IMR-90 (cell line): ENCODE results near the gene ZNRF4. TPM values are rescaled to one million over a fixed set of nuclear protein-coding genes. Genes with fewer than 3 reads are reported as not detected.

ENCODE experiments used
- ATAC-seq: fragments of 200-7000 bp; cut with Tn5 transposase; 2 replicates; pipeline ENCODE4 v1.9.1; 2020; ENCODE audit warnings: low read depth, mild to moderate bottlenecking, moderate library complexity
- BruUV-seq: library from RNA; stranded (reverse); fragments of 400-500 nt; replicated peaks from 2 replicates; lab custom pipeline; 2021; lab: Mats Ljungman, UMichigan
- CTCF ChIA-PET: fragments of 300-600 bp; formaldehyde crosslinking; extraction: SDS; loops from one replicate; lab custom pipeline; 2021; ENCODE audit warnings: antibody characterized with exemption; lab: Yijun Ruan, JAX
- POLR2A ChIA-PET: fragments of 300-600 bp; sonication (Branson Sonifier 250); formaldehyde crosslinking; loops from one replicate; lab custom pipeline; 2022; ENCODE audit warnings: antibody characterized with exemption; ENCODE audit not compliant: unreplicated experiment; lab: Charles Lee
- DNase-seq: peaks from one replicate; pipeline ENCODE4 v3.0.0; 2013
- H2AFZ ChIP-seq: replicated peaks from 2 replicates; pipeline ENCODE3; 2013; ENCODE audit warnings: low read length, mild to moderate bottlenecking; ENCODE audit not compliant: poor library complexity
- H2AK5ac ChIP-seq: 2 replicates; pipeline ENCODE4 v1.6.1; 2013; ENCODE audit warnings: low read depth, low read length, inconsistent platforms
- H2AK9ac ChIP-seq: replicated peaks from 2 replicates; pipeline ENCODE3; 2013; ENCODE audit warnings: mild to moderate bottlenecking, low read depth, low read length, moderate library complexity; ENCODE audit not compliant: poor library complexity
- H2BK120ac ChIP-seq: 2 replicates; pipeline ENCODE4 v1.6.1; 2013; ENCODE audit warnings: low read depth, low read length, inconsistent platforms
- H2BK15ac ChIP-seq: 3 replicates; pipeline ENCODE4 v1.6.1; 2013; ENCODE audit warnings: low read depth, low read length, inconsistent platforms
- H2BK20ac ChIP-seq: 2 replicates; pipeline ENCODE4 v1.6.1; 2013; ENCODE audit warnings: low read depth, mild to moderate bottlenecking, inconsistent platforms, low read length, moderate library complexity
- H2BK5ac ChIP-seq: 2 replicates; pipeline ENCODE4 v1.6.1; 2013; ENCODE audit warnings: mild to moderate bottlenecking, low read depth, low read length, inconsistent platforms; ENCODE audit not compliant: poor library complexity, severe bottlenecking
- H3K14ac ChIP-seq: replicated peaks from 2 replicates; pipeline ENCODE4 v1.6.1; 2013; ENCODE audit warnings: low read depth, low read length, inconsistent platforms
- H3K18ac ChIP-seq: 2 replicates; pipeline ENCODE4 v1.6.1; 2013; ENCODE audit warnings: low read depth, low read length, control low read depth
- H3K23ac ChIP-seq: 2 replicates; pipeline ENCODE4 v1.6.1; 2013; ENCODE audit warnings: low read depth, low read length, inconsistent platforms
- H3K27ac ChIP-seq: 2 replicates; pipeline ENCODE4 v1.5.1; 2013; ENCODE audit warnings: mild to moderate bottlenecking, control low read depth, low read length; ENCODE audit not compliant: insufficient read depth
- H3K27me3 ChIP-seq: 2 replicates; pipeline ENCODE4 v1.6.1; 2013; ENCODE audit warnings: low read length; ENCODE audit not compliant: control insufficient read depth, insufficient read depth
- H3K36me3 ChIP-seq: 2 replicates; pipeline ENCODE4 v1.6.1; 2013; ENCODE audit warnings: low read length, mixed read lengths; ENCODE audit not compliant: control insufficient read depth, insufficient read depth
- H3K4ac ChIP-seq: 2 replicates; pipeline ENCODE4 v1.6.1; 2013; ENCODE audit warnings: low read depth, low read length, inconsistent platforms
- H3K4me1 ChIP-seq: 2 replicates; pipeline ENCODE4 v1.6.1; 2013; ENCODE audit warnings: low read length, mixed read lengths; ENCODE audit not compliant: control insufficient read depth, insufficient read depth
- H3K4me2 ChIP-seq: 2 replicates; pipeline ENCODE4 v1.6.1; 2013; ENCODE audit warnings: low read depth, mild to moderate bottlenecking, control low read depth, low read length, moderate library complexity
- H3K4me3 ChIP-seq: 2 replicates; pipeline ENCODE4 v1.5.1; 2013; ENCODE audit warnings: low read depth, mild to moderate bottlenecking, control low read depth, low read length, moderate library complexity; ENCODE audit not compliant: insufficient read depth
- H3K56ac ChIP-seq: 2 replicates; pipeline ENCODE4 v1.6.1; 2013; ENCODE audit warnings: low read length, inconsistent platforms; ENCODE audit not compliant: insufficient read depth; ENCODE audit errors: extremely low read depth
- H3K79me1 ChIP-seq, 2 experiments: 2 replicates each; pipeline ENCODE4 v1.6.1; 2013; ENCODE audit warnings: low read length in 2 of 2, inconsistent platforms in 1 of 2, low read depth in 1 of 2
- H3K9ac ChIP-seq: 2 replicates; pipeline ENCODE4 v1.6.1; 2013; ENCODE audit warnings: low read depth, low read length, control low read depth
- H3K9me1 ChIP-seq: 2 replicates; pipeline ENCODE4 v1.6.1; 2013; ENCODE audit warnings: low read length, inconsistent platforms; ENCODE audit not compliant: insufficient read depth
- H3K9me3 ChIP-seq: 2 replicates; pipeline ENCODE4 v1.6.1; 2013; ENCODE audit warnings: low read length; ENCODE audit not compliant: control insufficient read depth, insufficient read depth
- H4K20me1 ChIP-seq: 2 replicates; pipeline ENCODE4 v1.6.1; 2013; ENCODE audit warnings: low read length, inconsistent platforms; ENCODE audit not compliant: insufficient read depth
- H4K5ac ChIP-seq: 2 replicates; pipeline ENCODE4 v1.6.1; 2013; ENCODE audit warnings: mild to moderate bottlenecking, low read depth, low read length, control low read depth
- H4K8ac ChIP-seq, 2 experiments: 2 replicates each; pipeline ENCODE4 v1.6.1; 2013; ENCODE audit warnings: low read depth in 2 of 2, low read length in 2 of 2, control low read depth in 1 of 2, inconsistent platforms in 1 of 2
- H4K91ac ChIP-seq: 2 replicates; pipeline ENCODE4 v1.6.1; 2013; ENCODE audit warnings: low read depth, low read length, inconsistent platforms; ENCODE audit not compliant: insufficient read depth
- BHLHE40 ChIP-seq: fragments of 150-350 bp; IDR thresholded peaks from 2 replicates; pipeline ENCODE4 v1.6.1; 2016; ENCODE audit warnings: mild to moderate bottlenecking, low read depth, low read length
- CEBPB ChIP-seq: IDR thresholded peaks from 2 replicates; pipeline ENCODE4 v1.6.1; 2012; ENCODE audit warnings: low read depth, low read length, improper control_type of control experiment
- CHD1 ChIP-seq: IDR thresholded peaks from 2 replicates; pipeline ENCODE4 v1.6.1; 2012; ENCODE audit warnings: low read depth, low read length, improper control_type of control experiment
- CTCF ChIP-seq: conservative IDR thresholded peaks from 2 replicates; pipeline ENCODE4 v1.5.1; 2012; ENCODE audit warnings: mild to moderate bottlenecking, low read depth, low read length, improper control_type of control experiment
- ELK1 ChIP-seq: fragments of 150-350 bp; IDR thresholded peaks from 2 replicates; pipeline ENCODE4 v1.6.1; 2016; ENCODE audit warnings: low read depth, mild to moderate bottlenecking, low read length, moderate library complexity, borderline replicate concordance
- FOS ChIP-seq: fragments of 150-350 bp; IDR thresholded peaks from 2 replicates; pipeline ENCODE4 v1.6.1; 2016; ENCODE audit warnings: low read depth, low read length
- MAFK ChIP-seq: IDR thresholded peaks from 2 replicates; pipeline ENCODE4 v1.6.1; 2012; ENCODE audit warnings: low read depth, low read length, improper control_type of control experiment
- MAZ ChIP-seq: IDR thresholded peaks from 2 replicates; pipeline ENCODE4 v1.6.1; 2012; ENCODE audit warnings: low read depth, mild to moderate bottlenecking, low read length, improper control_type of control experiment, moderate library complexity, borderline replicate concordance
- MXI1 ChIP-seq: IDR thresholded peaks from 2 replicates; pipeline ENCODE4 v1.6.1; 2012; ENCODE audit warnings: low read depth, mild to moderate bottlenecking, low read length, moderate library complexity, borderline replicate concordance
- POLR2A ChIP-seq: IDR thresholded peaks from 2 replicates; pipeline ENCODE4 v1.6.1; 2012; ENCODE audit warnings: mild to moderate bottlenecking, low read depth, low read length
- RAD21 ChIP-seq: IDR thresholded peaks from 2 replicates; pipeline ENCODE4 v1.6.1; 2012; ENCODE audit warnings: low read length, improper control_type of control experiment
- RCOR1 ChIP-seq: IDR thresholded peaks from 2 replicates; pipeline ENCODE4 v1.6.1; 2012; ENCODE audit warnings: mild to moderate bottlenecking, low read length, improper control_type of control experiment; ENCODE audit not compliant: insufficient replicate concordance
- SMC3 ChIP-seq: fragments of 150-350 bp; IDR thresholded peaks from 2 replicates; pipeline ENCODE4 v1.6.1; 2016; ENCODE audit warnings: low read depth, mild to moderate bottlenecking, antibody characterized with exemption, low read length, moderate library complexity
- USF2 ChIP-seq: fragments of 150-350 bp; IDR thresholded peaks from 2 replicates; pipeline ENCODE4 v1.6.1; 2017; ENCODE audit warnings: mild to moderate bottlenecking, antibody characterized with exemption, low read length, low read depth
- WGBS, 2 experiments: methylation state at CpG; one replicate each; pipeline versions ENCODE4 v1.1.5 to v1.1.7; 2013; ENCODE audit warnings: missing lambda C conversion rate in 2 of 2; ENCODE audit not compliant: insufficient read length in 1 of 2; ENCODE audit errors: extremely low coverage in 2 of 2; 5-methylcytosine and 5-hydroxymethylcytosine counted together
- dilution Hi-C: fragments of 300-500 bp; cut with HindIII; formaldehyde crosslinking; loops from one replicate; pipeline ENCODE4 v1.14.3; 2018; ENCODE audit warnings: low sequenced_read_pairs; ENCODE audit not compliant: unreplicated experiment
- in situ Hi-C: fragments of 300-500 bp; cut with MboI; formaldehyde crosslinking; loops from 3 replicates; pipeline ENCODE4 v1.14.3; 2019; ENCODE audit warnings: low sequenced_read_pairs, inconsistent platforms, mixed read lengths
- intact Hi-C: fragments of 100-400 bp; cut with micrococcal nuclease; formaldehyde crosslinking; loops from 2 replicates; pipeline ENCODE4 v1.10.0; 2022
- polyA plus RNA-seq, 3 experiments: library from polyadenylated mRNA; depleted of rRNA; stranded (reverse); fragments of >200 nt; gene quantifications; 2 replicates each; pipeline ENCODE4 v1.2.3, GENCODE V29; 2012; ENCODE audit warnings: low replicate concordance in 1 of 3
- total RNA-seq: library from RNA; depleted of rRNA; stranded (reverse); fragments of >200 nt; gene quantifications from 2 replicates; pipeline ENCODE4 v1.2.3, GENCODE V29; 2012

The ZNRF4 gene
- total and polyA plus RNA-seq, 2 of the 4 experiments (the other 2 are of a cell fraction), result not detected

DNA sequence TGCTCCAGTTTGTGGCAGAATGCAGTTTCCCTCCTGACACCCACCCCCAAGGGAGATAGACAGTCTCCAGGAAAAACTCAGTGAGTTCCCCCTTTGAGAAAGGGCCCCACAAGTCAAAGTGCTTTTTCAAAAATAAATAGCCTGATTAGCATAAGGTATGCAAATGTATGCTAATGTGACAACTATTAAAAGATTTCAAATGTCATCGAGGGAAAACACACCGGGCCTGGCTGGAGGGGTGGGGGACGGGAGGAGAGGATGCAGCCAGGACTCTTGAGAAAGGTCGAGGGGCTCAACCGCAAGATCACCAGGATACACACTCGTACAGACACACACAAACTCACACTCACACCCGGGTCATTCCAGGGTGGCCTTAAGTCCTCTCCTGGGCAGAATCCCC lies 34.3 kb upstream of the ZNRF4 start:
- Histone ChIP-seq H3K9me3 (no peaks in the 10 kb centered on the region), H3K9ac (no peak overlapping the region), H3K9me1 (no peaks in the 10 kb centered on the region), H3K4ac (no peak overlapping the region), H4K20me1 (no peaks in the 10 kb centered on the region), H2BK20ac (no peak overlapping the region), H4K8ac (no peak overlapping the region), H3K18ac (no peak overlapping the region), H3K4me2 (no peak overlapping the region), H3K36me3 (no peaks in the 10 kb centered on the region), H2AK9ac (no peak overlapping the region), H3K27ac (no peak overlapping the region), H3K4me1 (no peaks in the 10 kb centered on the region; the same call in 1 of the 2 replicates), H2BK120ac (no peak overlapping the region), H4K91ac (no peak overlapping the region), H2BK5ac (no peak overlapping the region), H2BK15ac (no peak overlapping the region), H3K27me3 (peaks cover 51% of the 10 kb centered on the region), H3K79me1 (no peaks in the 10 kb centered on the region), H3K23ac (no peak overlapping the region), H3K56ac (no peak overlapping the region), H2AFZ (no peak overlapping the region), H3K14ac (no peak overlapping the region), H2AK5ac (no peak overlapping the region), H4K5ac (no peak overlapping the region), H3K4me3 (no peak overlapping the region)
- TF ChIP-seq POLR2A (no peak), SMC3 (no peak), MXI1 (no peak), CTCF (no peak), USF2 (no peak), RAD21 (no peak), CHD1 (no peak), FOS (no peak), MAZ (no peak), BHLHE40 (no peak), RCOR1 (no peak), ELK1 (no peak), MAFK (no peak), CEBPB (no peak)
- intact Hi-C loops, result no loop called here
- DNase-seq (no peak), ATAC-seq (no peak)
- no TSS peak for BruUV-seq
- no CpG with 5 or more reads among the region's 7 CpGs for WGBS, 2 experiments
- ChIA-PET CTCF (no interaction called here), POLR2A (no interaction called here)
- dilution Hi-C loops, result no loop called here
- in situ Hi-C loops, result no loop called here
